Measurements from ENCODE around the gene UGT1A9.

GRCh38 chr2:233714121-233714520 lies 42.4 kb downstream of the UGT1A9 start:
- TF ChIP-seq CTCF (IDR thresholded peaks at IDR 0.05) (no peak), POLR2AphosphoS5 (IDR thresholded peaks at IDR 0.05) (no peak), EP300 (IDR thresholded peaks at IDR 0.05) (no peak), POLR2A (IDR thresholded peaks at IDR 0.05) (no peak)

Data from stomach (tissue), 4 donors.